ENCODE results near the gene KBTBD3.
"Not testable (repeated sequence)": the region's sequence is repeated elsewhere in the genome, so short reads cannot be mapped to it uniquely, and the experiment has no call there.

Gene KBTBD3

DNA sequence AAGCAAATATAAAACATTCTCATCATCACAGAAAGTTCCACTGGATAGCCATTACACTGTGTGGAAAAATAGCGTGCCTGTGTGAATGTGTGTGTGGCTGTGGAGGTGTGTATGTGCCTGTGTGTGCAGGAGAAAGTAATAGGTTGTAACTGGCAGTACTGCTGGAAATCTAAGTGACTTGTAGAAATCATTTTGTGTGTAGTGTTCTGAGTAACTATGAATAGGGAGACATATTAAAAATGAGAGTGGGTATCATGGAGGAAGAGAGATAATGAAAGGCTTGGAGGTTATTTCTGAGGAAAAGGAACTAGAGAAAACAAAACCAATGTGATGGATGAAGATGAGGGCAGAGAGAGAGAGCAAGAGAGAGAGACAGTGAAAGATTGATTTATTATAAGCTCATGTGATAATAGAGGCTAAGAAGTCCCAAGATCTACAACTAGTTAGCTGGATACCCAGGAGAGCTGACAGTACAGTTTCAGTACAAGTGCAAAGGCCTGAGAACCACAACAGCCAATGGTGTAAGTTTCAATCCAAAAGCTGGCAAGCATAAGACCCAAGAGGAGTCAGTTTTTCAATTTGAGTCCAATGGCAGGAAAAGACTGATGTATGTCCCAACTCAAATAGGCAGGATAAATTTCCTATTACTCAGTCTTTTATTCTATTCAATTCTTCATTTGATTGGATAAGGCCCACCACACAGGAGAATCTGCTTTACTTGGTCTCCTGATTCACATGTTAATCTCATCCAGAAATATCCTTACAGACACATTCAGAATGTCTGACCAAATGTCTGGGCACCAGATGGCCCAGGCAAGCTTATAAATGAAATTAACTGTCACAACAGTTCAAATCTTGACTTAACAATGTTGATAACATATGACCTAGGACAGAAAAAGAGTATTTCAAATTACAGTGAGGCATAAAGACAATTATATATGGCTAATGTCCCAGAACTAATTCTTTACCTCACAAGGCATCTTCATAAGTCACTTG, 14.9 kb downstream of the KBTBD3 start:
- no peak for DNase-seq

DNA sequence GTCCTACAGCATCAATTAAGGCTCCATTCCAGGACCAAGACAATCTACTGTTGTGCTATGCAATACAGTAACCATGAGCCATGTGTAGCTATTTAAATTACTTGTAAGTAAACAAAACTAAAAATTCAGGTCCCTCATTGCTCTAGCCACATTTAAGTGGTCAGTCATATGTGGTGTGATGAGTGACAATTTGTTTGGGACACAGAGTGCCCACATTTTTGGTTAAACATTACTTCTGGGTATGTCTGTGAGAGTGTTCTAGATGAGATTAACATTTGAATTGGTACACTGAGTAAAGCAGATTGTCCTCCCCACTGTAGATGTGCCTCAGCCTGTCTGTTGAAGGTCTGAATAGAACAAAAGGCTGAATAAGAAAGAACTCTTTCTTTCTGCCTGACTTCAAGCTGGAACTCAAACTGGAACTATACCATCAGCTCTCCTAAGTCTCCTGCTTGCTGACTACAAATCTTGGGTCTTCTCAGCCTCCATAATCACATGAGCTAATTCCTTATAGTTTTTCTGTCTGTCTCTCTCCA, 15.8 kb downstream of the KBTBD3 start:
- no peak for DNase-seq

DNA sequence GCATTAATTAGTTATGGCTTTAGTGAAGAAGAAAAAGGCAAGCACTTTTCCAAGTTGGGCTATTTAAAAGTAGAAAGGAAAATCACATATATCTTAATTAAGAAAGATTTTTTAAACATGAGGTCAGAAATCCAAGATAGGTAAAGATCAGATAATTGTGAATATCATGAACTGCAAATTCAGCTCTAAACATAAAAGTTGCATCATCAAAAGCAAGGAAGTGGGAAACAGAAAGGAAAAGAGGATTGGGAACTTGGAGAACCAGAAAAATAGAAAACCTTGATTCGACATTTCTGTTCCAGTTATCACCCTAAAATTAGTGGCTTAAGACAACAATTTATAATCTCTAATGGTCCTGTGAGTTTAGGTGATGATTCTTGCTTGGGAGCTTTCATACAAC, 17.5 kb downstream of the KBTBD3 start:
- no peak for DNase-seq

DNA sequence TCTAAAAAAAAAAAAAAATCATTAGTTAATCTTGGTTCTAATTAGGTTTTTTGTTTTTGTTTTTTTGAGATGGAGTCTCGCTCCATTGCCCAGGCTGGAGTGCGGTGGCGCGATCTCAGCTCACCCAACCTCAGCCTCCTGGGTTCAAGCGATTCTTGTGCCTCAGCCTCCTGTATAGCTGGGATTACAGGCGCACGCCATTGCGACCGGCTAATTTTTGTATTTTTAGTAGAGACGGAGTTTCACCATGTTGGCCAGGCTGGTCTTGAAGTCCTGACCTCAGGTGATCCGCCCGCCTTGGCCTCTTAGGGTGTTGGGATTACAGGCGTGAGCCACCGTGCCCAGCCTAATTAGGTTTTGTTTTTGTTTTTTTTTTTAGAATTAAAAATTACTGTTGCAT, 18.8 kb downstream of the KBTBD3 start:
- DNase-seq: not testable (repeated sequence)

GRCh38 chr11:106051103-106051502, 26.0 kb downstream of the KBTBD3 start:
- DNase-seq: no peak

GRCh38 chr11:106049727-106050476, 27.2 kb downstream of the KBTBD3 start:
- no peak for DNase-seq

DNA sequence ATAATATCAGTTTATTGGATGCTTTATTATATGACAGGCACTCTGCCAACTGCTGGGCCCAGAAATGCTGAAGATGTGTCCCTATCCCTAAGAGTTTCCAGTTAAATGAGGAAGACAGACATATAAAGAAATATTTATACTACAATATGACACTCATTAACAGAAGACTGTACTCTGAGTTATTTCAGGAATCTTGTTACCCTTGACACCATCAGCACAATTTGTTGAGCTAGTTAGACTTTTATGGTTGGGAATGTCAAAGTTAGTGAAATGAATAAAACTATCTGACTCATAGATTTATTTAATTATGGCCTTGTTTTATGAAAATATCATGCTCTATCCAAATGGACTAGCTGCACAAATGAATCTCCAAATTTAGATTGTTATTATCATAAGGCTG, 29.5 kb downstream of the KBTBD3 start:
- DNase-seq: no peak

GRCh38 chr11:106043540-106043939, 33.6 kb downstream of the KBTBD3 start:
- DNase-seq: no peak

DNA sequence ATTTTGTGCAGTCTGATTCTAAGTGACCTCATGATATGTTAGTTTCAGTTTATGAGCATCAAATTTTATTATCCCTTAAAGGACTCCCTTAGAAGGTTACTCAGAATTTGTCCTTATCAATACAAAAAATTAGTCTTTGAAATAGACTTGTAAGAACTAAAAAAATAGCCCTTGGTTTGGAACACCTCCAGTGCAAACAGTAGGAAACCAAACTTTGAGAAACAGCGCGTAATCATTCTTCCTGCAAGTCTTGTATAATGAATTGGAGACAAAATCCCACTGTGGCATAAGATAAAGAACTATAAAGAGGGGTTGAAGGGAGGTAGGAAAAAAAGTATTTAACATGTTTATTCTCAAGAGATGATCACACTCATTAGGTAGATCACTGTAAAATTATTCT, 44.3 kb downstream of the KBTBD3 start:
- DNase-seq: no peak

DNA sequence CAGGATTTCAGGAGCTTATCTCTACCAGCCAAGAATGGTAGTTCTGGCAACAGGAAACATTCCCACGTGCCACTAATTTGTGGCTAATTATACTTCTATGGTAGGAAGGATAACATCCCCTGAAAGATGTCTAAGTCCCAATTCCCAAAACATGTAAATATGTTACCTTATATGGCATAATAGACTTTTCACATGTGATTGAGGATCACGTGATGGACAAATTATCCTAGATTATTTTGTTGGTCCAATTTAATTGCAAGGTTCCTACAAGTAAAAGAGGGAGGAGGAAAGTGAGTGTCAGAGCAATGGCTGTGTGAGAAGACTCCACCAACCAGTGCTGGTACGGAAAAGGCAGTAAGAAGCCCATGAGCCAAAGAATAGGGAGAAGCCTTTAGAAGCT, 45.2 kb downstream of the KBTBD3 start:
- DNase-seq: no peak

DNA sequence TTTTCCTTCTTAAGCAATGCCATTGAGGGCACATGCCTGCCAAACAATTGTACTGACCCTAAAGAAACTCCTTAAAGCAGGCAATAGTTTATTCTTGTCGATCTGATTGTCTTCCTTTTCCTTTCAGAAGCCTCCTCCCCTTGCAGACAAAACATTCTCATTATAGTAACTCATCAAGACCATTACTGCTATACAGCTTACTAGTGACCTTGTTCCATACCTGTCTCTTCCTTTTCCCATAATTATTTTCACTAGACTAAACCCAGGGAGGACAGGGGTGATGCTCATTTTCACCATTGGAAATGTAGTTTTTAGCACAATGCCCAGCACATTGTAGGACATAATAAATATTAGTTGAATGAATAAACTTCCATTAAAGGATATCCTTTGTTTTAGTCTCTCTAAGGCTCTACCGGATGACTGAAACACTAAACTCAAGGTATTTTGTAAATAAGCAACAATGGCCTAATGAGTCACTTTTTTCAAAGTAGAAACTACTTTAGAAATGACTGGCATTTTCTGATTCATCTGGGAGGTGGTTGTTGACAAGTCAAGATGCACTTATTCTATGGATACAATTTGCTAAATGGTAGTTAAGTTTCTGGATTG, 45.8 kb downstream of the KBTBD3 start:
- no peak for DNase-seq

- peak; percentile 3 for DNase-seq
Measured at GRCh38 chr11:106030609-106031008, 46.5 kb downstream of the KBTBD3 start.

DNA sequence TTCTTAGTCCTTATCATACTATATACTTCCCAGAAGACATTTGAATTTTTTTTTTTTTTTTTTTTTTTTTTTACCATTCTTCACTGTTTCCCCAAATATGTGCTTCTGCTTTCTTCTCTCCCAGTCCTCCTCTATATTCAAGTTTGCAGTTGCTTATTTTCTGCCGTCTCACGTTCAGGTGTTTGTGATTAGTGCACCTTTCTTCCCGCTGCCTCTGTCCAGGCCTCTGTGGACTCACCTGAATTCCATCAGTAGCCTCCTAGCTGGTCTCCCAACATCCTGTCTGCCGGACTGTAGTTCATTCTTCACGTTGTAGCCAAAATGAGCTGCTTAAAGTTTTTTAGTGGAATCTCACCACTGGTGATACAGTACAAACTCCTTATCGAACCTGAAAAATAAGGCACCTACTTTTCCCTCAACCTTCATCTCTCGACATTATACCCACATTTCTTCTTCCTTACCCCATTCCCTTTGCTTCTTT, 54.3 kb downstream of the KBTBD3 start:
- DNase-seq: no peak

DNA sequence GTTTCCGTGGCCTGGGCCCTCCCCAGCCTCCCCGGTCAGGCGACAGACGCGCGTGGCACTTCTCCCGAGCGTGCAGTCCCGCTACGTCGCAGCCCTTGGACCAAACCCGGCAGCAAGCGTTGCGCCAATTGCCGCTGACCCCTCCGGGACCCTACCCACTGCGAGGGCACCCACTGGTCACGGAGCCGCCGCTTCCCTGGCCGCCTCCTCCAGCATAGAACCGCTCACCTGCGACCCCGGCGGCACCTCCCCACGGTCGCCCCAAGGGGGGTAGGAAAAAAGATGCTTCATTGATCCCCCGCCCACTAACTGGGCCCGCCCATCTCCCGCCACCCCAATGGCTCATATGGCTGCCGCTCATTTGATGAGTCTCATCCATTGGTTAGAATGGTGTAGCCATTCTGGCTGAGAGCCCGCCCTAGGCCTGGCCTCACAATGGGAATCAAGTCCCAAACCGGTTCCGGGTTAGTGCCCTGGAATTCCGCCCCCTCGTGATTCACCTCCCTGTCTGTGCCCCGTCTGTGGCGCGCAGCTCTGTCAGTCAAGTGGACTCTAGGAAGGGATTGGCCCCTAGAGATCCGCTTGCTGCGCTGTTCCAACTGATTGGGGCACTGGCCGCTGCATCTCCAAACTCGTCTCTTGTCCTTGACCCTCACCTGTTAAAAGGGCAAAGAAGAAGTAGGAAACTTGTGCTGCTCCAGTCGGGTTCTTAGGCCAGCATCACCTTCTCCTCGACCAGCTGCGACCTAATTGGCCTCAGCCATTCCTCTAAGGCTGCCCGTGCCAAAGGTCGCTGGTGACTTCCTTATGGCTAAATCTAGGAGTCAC, 55.0 kb downstream of the KBTBD3 start, which contains the start of gene MSANTD4:
Gene MSANTD4, minus strand, starts transcription at position 274 of the 828 bp plus-strand sequence. CDS start 11,323 bp downstream, outside the sequence.
- DNase-seq: peak; percentile 99

DNA sequence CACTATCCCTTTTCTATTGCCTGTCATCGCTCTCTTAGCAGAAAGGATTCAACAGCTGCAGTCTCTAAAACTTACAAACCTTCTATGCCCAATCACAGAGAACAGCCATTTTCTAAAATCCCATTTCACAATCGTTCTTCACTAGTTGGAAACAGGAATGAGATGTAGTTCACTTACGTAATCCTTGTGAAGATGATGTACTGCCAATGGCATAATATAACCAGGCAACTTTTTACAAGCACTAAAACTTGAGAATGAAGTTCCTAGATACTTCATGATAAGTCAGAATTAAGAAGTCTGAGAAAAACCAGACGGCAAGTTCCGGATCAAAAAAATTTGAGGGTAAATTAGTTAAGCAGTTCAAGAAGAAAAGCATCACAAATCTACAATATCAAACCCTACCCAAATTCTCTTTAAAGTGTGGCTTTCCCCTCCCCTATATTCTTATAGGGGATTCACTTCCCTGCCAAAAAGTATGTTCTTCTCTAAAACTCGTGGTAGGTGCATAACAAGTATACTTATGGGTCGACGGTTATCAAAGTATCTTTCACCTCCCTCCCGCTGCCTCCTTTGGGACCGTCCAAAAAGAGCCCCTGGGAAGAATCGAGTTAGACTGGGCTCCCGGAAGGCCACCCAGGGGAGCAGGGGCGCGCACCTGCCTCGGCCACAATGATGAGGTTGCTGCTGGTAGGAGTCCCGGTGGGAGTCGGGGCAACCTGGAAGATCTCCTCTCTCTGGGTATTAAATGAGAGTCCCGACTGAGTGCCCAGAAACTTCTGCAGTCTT, 55.8 kb downstream of the KBTBD3 start:
- DNase-seq: peak; percentile 58

GRCh38 chr11:106017093-106017492, 60.1 kb downstream of the KBTBD3 start:
- no peak for DNase-seq

DNA sequence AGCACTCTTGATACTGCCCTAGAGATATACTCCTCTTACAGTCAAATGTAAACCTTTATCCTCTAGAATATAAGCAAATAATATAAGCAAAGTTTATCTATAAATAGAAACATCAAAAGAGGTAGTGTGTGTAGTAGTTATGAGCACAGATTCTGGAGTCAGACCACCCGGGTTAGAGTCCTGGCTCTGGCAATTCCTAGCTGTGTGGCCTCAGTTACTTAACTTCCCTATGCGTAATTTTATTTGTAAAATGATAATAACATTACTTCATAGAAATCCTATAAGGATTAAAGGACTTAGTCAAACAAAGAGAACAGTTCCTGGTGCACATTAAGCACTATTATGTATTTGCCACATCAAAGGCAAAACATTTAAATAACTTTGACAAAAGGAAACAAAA, 62.1 kb downstream of the KBTBD3 start:
- no peak for DNase-seq

DNA sequence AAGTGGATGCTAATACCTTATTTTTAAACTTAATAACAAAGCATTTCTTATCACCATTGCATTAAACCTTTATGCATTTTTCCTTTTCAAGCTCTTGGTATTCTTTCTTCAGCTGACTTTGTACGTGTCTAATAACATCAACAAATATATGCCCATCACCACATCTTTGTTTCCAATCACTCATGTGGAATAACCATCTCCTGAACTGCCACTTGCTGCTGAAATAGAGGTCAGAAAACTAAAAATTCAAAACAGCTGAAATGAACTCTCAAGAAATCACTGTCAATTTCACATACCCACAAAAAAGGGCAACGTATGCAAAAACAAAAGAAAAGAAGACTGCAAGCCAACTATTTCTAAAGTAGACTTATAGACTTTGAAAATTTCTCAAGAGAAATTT, 62.5 kb downstream of the KBTBD3 start:
- peak; percentile 3 for DNase-seq

DNA sequence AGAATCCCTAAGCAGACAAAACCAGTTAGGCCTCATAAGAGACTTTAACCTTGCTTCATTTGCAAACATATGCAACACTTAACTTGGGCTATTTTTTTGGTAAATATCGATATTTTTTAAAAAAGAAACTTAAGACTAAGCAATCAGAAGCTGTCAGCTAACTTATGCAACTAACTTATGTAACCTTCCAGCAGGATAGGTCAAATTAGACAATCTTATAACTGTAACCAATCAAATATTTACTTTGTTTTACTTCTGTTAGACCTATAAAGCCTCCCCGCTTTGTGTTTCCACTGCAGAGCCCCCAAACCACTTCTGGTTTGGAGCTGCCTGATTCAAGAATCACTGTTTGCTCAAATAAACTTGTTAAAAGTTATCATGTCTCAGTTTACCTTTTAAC, 63.1 kb downstream of the KBTBD3 start:
- no peak for DNase-seq

GRCh38 chr11:106012744-106013143, 64.4 kb downstream of the KBTBD3 start:
- no peak for DNase-seq

DNA sequence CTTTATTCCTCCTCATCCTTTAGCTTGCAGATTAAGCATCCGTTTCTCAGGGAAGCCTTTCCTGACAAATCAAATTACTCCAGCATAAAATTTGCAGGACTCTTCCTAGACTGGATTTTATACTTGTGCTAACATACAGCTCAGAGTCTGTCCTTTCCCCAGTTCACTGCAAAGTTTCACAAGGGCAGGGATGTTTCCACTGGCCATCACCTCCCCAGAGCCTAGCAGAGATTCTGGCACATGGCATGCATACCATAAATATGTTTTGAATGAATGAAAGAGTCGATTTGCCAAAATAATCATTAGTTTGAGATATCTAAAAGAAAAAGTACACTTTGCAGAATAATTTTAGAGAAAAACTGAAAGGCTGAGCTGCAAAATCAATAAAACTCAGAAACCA, 65.7 kb downstream of the KBTBD3 start:
- DNase-seq: no peak
